Esophagus squamous epithelium (tissue), 4 donors: ENCODE data around the gene HOXB6.
A peak's percentile ranks its signal among the peaks of the same experiment; 100 is the strongest.

Experiments used
- POLR2A ChIP-seq, 4 donors: fragments of 450-650 bp; IDR thresholded peaks; one replicate each; pipeline ENCODE4 v1.6.1; 2017; ENCODE audit warnings: antibody characterized with exemption in 4 of 4, mild to moderate bottlenecking in 4 of 4, moderate library complexity in 3 of 4
- TF ChIP-seq, protein P1 (sequence below), 6 experiments: fragments of 450-650 bp in 4 of 6; fragments of 200-600 bp in 2 of 6; sonication (generic) in 2 of 6; IDR thresholded peaks; one replicate each; pipeline ENCODE4 v1.5.1; 2016 to 2019; ENCODE audit warnings: antibody characterized with exemption in 6 of 6, mild to moderate bottlenecking in 4 of 6, moderate library complexity in 4 of 6

DNA sequence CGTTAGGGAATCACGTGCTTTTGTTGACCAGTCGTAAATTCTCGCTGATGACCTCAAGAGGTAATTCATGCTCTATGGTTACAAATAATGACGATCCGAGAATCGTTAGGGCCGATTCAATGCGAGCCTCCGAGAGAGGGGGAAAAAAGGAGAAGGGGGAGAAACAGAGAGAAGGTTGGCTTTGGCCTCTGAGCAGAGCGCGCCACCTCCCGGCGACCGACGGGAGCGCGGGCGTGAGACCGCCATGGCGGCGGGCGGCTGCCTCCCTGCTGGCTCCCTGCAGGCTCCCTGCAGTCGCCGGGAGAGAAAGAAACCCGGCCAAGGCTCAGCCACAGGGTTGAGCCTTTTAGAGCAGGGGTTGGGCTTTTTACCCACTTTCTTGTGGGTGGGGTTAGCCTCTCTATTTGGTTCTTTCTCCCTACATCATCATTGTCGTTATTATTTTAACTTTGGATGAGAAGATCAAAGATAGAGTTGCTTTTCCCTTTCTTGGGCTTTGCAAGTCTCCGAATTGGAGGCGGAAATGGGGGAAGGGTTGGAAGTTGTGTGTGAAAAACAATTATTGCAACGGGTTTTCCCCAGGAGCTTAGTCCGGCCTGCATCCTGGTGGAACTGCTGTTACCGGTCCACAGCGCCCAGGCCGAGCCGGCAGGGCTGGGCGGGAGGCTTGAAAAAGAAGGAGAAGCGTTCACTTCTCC lies 10.8 kb downstream of the HOXB6 start:
- TF ChIP-seq POLR2A (IDR thresholded peaks at IDR 0.05), result no peak
- TF ChIP-seq, protein P1, sequence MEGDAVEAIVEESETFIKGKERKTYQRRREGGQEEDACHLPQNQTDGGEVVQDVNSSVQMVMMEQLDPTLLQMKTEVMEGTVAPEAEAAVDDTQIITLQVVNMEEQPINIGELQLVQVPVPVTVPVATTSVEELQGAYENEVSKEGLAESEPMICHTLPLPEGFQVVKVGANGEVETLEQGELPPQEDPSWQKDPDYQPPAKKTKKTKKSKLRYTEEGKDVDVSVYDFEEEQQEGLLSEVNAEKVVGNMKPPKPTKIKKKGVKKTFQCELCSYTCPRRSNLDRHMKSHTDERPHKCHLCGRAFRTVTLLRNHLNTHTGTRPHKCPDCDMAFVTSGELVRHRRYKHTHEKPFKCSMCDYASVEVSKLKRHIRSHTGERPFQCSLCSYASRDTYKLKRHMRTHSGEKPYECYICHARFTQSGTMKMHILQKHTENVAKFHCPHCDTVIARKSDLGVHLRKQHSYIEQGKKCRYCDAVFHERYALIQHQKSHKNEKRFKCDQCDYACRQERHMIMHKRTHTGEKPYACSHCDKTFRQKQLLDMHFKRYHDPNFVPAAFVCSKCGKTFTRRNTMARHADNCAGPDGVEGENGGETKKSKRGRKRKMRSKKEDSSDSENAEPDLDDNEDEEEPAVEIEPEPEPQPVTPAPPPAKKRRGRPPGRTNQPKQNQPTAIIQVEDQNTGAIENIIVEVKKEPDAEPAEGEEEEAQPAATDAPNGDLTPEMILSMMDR (IDR thresholded peaks at IDR 0.05), result peak; percentile 82 to 95 (median 92)
